ENCODE measurements around the gene MKNK2.
A peak's percentile ranks its signal among the peaks of the same experiment; 100 is the strongest.

MKNK2 gene

DNA sequence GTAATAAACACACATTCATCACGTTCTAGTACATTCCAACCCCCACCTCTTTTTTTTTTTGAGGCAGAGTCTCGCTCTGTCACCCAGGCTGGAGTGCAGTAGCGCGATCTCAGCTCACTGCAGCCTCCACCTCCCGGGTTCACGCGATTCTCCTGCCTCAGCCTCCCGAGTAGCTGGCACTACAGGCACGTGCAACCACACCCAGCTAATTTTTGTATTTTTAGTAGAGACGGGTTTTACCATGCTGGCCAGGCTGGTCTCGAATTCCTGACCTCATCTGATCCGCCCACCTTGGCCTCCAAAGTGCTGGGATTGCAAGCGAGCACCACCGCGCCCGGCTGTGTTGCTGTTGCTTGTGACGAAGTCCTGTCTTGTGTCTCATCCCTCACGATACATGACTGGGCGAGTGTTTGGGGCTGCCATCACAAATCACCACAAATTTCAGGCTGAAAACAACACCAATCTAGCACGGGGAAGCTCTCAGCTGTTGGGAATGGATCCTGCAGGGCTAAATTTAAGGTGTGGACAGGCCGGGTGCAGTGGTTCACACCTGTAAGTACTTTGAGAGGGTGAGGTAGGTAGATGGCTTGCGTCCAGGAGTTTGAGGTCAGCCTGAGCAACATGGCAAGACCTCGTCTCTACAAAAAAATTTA is 29.4 kb upstream of the MKNK2 start:
- no peak for DNase-seq (ENCODE audit: low read depth in 2 of 2)

DNA sequence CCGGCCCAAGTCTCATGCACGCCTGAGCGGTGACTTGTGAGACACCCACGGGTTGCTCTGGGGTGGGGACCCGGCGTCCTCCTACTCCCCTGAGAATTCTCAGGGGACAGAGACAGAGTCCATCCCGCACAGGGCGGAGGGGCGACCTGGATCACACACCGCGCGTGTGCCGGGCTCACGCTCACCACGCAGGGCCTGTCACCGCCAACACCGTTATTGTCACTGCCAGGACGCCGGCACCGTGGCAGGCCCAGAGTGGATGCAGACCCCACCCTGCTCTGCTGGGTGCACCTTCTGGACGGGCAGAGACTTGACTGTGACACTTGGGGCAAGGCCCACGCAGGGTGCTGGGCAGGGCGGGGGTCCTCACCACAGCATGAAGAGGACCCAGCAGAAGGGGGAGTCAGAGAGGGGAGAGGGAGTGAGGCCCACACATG is 28.8 kb upstream of the MKNK2 start:
- DNase-seq (ENCODE audit: low read depth in 2 of 2), result no peak

DNA sequence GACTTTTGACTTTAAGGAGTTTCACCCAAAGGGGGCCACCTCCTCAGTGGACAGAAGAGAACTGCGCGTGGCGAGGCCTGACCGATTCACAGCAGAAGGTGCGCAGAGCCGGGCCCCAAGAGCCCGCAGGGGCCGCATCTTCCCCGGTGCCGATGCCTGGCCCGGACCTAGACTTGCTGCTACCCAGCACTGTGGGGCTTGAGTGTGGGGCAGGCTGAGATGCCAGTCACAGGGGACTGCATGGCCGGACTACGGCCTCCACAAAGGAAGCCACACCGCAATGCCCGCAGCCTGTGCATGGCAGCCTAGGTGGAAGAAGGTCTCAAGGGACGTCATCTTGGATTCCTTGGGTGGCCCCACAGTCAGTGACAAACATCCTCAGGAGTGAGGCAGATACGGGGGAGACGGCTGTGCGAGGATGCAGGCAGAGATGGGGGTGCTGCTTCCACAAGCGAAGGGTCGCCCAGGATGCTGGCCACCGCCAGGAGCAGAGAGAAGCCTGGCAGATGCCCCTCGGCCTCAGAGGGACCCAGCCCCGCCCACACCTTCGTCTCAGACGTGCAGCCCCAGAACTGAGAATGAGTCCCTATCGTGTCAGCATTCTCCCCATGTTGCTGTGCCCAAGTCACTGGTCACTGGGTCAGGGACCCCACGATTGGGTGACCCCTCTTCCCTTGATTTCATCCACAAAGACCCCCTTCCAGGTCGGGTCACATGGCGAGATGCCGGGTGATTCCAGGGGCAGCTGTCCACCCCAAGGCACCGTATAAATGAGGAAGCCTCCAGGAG is 28.2 kb upstream of the MKNK2 start:
- DNase-seq (ENCODE audit: low read depth in 2 of 2), result no peak

DNA sequence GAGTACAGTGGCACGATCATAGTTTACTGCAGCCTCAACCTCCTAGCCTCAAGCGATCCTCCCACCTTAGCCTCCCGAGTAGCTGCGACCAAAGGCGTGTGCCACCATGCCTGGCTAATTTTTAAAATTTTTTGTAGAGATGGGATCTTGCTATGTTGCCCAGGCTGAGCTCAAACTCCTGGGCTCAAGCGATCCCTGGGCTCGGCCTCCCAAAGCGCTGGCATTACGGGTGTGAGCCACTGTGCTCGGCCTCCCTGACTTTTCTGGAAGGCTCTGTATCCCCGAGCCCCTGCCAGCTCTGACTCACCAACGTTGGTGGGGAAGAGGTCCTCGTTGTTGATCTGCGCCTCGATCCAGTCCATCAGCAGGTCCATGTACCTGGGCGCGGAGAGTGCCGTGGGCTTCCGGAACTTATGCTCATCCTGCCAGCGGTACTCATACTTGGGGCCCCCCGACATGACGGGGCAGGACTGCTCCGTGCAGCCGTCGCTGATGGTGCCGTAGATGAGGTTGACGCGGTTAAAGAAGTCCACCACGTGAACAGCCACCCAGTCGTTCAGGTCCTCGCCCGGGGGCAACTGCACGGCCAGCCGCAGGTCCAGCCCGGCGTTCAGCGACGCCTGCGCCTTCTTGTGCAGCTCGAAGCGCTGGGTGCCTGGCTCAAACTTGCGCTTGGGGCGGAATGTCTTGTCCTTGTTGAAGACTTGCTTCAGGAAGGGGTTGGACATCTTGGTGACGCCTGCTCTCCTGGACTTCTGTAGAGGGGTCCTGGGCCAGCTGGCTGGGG is 27.0 kb upstream of the MKNK2 start:
- no peak for DNase-seq (ENCODE audit: low read depth in 2 of 2)

DNA sequence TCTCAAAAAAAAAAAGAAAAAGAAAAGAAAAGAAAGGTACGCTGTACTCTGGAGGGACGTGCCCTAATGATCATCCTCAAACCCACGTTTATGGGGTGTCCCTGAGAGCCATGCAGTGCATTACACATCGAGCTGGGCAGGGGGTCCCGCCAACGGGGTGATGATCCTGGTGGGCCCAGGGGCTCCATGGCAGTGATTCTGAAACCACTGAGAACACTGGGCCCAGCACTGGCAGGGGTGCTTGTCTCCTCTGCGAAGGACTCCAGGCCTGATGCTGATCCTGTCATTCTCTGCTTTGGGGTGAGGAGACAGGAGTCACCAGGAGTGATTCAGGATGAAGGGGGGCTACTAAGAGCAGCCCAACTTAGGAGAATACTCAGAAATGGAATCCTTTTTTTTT is 26.4 kb upstream of the MKNK2 start:
- DNase-seq (ENCODE audit: low read depth in 2 of 2), result no peak

DNA sequence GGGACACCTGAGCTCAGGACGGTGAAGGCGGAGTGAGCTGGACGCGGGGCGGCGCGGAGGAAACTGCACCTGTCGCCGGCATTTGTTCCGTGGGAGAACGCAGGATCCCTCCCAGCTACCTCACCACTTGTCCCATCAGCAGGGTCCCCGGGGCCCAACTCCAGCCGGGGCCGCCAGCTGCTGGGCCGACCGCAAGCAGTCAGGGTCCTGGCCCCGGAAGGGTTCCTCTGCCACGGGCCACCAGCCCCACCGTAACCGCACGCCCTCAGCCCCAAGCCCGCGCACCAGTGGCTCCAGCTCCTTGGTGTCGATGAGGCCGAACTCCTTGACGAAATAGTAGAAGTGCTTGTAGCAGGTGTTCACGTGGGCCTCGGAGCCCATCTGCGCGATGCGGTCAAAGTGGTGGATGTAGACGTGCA is 25.5 kb upstream of the MKNK2 start:
- no peak for DNase-seq (ENCODE audit: low read depth in 2 of 2)

DNA sequence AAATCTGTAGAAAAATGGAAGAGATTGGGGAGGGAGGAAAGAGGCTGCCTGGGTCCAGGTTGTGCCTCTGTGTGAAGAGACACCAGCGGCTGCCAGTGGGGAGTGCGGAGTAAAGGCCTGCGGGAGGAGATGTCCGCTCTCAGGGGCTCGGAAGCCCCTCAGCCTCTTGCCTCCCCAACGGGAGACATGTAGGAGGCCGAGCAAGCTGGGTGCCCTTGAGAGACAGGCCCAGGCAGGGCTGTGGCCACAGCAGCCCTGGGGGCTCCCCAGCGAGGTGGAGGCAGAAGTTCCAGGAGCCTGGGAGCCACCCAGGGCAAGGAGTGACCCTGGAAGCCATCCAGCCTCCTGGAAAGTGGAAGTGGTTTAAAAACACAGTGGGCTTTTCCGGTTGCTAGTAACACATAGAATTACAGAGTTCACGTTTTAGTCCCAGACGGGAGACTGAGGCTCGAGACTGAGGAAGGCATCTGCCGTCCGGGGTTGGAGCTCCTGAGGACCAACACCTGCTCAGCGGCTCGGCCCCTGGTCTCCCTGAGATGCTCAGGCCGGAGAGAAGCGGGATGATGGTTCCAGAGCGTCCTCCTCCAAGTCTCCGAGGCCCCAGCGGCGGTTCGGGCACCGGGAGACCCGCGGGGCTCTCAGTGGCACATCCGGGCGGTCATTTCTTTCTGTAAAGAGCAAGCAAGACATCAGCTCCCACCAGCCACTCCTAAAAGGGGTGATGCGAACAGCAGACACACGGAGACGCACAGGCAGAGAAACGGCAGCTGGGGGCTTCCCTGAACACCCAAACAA is 21.9 kb upstream of the MKNK2 start:
- DNase-seq (ENCODE audit: low read depth in 2 of 2), result no peak

DNA sequence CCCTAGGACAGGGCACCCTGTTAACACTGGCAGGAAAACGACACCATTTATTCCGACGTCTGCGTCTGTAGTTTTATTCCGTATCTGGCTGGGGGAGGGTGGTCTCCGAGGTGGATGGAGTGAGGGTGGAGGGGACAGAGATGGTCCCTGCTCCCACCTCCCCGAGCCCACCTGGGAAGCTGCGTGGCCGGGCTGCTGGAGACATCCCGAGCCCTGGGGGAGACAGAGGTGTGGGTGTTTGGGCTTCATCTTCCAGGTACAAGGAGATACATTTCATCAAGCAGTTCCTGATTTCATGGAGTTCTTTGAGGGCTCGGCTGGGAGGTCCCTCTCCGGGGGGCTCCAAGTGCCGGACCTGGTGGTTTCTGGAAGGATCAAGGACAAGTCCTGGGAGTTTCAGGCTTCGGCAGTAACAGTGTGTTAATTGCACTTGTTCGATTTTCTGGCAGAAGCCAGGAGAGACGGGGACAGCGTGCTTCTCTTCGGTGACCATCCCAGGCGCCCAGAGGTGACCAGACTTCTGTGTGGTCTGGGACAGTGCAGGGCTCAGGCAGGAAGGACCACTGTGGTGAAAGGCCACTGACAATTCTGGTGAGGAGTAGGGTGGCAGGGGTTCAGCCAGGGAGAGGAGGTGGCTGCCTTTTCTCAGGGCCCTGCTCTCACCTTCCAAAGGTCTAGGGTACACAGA is 20.1 kb upstream of the MKNK2 start:
- DNase-seq (ENCODE audit: low read depth in 2 of 2), result no peak

DNA sequence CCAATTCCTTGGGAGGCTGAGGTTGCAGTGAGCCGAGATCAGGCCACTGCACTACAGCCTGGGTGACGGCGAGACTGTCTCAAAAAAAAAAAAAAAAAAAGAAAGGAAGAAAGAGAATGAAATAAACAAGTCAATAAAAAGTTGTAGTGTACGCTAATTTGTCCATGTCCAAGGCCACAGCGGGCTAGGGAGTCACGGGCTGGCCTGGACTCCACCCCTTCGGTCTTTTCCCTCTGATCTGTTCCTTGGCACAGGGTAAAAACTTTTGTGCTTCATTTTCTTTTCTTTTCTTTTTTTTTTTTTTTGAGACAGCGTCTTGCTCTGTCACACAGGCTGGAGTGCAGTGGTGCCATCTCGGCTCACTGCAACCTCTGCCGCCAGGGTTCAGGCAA is 19.4 kb upstream of the MKNK2 start:
- no peak for DNase-seq (ENCODE audit: low read depth in 2 of 2)

DNA sequence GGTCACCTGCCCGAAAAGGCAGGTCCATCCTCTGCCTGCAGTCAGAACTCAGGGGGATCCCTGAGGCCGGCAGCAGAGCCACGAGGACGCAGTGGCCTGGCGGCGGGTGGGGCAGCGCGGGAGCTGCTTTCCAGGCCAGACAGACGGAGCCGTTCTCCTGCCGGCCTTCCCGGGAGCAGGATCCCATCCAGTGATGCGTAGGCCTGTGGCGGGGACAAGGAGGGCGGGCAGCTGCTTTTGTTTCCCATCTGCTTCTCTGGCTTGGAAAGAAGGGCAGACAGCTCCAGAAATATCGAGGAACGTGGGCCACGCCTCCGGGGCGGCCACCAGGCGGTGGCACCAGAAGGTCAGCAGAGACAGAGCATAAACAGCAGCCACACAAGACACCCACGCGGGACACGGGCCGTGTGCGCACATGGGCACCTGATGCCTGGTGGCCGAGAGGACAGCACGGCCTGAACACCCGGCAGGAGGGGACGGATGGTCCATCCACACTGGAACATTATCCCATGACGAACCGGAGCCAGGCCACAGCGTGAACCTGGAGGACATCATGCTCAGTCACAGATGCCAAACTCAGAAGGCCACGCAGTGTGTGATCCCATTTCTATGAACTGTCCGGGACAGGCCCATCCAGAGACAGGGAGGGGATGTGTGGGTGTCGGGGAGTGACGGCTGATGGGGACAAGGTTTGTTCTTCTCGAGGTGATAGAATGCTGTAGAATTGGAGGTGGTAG is 13.9 kb upstream of the MKNK2 start:
- no peak for DNase-seq (ENCODE audit: low read depth in 2 of 2)

DNA sequence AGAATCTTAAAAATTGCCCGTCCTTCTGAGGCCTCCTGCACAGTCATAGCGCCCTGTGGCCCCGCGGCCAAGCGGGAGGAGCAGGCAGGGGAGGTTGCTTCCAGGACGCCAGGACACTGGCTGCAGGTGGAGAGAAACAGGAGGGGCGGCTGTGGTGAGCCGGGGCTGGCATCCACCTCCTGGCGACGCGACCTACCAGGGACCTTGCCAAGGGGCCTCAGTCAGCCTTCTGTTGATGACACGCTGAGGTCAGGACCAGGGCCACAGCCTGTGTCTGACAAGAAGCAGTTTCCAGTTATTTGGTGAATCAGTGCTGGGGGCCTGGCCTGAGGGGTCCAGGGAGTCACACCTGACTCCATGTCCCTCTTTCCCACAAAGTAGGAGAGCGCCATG is 13.3 kb upstream of the MKNK2 start:
- no peak for DNase-seq (ENCODE audit: low read depth in 2 of 2)

DNA sequence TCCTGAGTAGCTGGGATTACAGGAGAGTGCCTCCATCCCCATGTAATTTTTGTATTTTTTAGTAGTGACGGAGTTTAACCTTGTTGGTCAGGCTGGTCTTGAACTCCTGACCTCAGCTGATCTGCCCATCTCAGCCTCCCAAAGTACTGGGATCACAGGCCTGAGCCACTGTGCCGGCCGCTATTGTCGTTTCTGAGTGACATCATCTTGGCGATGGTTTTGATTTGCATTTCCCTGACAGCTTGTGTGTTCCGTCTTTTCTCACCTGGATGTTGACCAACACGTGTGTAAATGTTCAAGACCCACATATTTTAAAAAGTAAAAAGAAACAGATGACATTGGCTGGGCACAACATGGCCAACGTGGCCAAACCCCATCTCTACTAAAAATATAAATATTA is 12.8 kb upstream of the MKNK2 start:
- no peak for DNase-seq (ENCODE audit: low read depth in 2 of 2)

DNA sequence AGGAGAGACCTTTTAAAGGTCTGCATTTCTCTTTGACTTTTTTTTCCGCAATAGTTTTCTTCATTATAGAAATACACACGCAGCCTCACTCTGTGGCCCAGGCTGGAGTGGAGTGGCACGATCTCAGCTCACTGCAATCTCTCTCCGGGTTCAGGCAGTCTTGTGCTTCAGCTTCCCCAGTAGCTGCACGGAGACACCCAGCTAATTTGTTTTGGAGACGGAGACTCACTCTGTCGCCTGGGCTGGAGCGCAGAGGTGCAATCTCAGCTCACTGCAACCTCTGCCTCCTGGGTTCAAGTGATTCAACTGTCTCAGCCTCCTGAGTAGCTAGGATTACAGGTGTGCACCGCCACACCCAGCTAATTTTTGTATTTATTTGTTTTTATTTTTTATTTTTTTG is 11.7 kb upstream of the MKNK2 start:
- no peak for DNase-seq (ENCODE audit: low read depth in 2 of 2)

DNA sequence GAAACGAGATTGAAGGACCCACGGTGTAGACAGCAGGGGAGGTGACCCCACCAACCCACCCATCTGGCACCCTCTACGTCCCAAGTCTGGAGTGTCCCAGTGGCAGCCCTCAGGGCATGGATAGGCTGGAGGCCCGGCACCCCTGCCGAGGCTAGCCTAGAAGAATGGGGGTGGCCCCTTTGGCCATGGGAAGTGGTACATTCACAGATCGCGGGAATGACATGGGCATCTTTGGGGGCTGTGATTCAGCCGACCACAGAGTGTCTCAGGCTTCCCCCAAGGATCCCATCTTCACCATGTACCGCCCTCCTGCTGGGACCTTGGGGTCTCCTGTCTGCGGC is 11.3 kb upstream of the MKNK2 start:
- DNase-seq (ENCODE audit: low read depth in 2 of 2), result no peak

DNA sequence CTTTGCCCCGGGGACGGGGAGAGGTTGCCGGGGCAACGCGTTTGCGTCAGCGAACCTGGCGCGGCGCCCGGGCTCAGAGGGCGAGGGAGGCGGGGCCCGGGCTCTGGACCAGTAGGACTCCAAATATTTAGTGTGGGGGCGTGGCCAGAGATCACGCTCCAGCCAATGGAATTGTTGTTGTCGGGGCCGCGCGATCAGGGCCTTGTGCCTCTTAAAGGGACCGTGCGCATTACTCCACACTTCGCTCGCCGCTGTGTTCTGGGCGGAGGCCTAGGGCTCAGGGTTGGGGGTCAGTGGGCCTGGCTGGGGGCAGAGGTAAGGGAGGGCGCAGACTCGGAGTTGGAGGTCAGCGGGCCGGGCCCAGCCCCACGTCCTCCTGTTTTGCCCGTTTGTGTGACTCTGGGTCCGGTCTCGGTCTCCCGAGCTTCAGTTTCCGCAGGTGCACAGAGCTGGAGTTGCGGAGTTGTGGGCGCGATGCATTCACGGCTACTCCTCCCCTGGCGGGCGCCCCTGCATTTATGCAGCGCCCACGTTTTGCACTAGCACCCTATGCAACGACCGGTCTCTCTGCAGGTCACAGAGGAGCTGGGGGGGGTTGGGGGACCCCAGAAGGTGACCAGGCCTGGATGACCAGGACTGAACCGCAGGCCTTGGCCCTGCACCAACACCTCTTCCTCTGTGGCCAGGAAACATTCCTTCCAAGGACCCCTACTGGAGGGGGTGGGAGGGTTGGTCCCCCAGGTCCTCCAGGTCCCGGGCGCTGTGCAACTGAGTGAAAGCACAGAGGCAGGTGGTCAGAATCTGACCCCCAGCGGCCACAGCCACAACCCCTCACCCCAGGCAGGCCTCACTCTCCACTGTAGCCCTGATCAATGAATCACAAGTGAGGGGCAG is 10.7 kb upstream of the MKNK2 start:
- DNase-seq (ENCODE audit: low read depth in 2 of 2), result peak; percentile 99 to 100

DNA sequence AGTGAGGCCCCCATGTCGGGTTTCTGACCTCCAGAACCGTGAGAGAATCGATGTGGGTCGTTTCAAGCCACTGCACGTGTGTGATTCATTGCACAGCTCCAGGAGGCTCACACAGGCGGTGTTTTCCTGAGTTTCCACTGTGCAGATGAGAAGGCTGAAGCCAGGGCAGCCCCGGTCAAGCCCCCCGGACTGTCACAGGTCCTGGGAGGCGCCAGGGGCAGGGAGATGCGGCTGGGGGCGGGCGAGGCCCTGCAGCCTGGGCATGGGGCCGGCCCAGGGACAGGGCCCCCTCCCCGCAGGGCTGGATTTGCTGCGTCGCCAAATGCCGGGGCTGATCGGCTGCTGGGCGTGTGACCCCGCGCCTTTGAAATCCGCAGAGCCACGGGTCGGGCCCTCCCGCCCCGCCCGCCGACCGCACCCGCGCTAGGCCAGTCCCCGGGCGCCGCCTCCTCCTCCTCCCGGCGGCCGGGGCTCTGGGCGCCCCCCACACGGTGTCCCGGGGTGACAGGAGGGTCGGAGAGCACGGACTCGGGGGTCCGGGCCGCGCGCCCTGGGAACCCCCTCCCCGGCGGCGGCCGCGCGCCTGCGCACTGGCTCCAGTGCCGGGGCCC is 9.9 kb upstream of the MKNK2 start:
- DNase-seq (ENCODE audit: low read depth in 2 of 2), result peak; percentile 38 to 45

DNA sequence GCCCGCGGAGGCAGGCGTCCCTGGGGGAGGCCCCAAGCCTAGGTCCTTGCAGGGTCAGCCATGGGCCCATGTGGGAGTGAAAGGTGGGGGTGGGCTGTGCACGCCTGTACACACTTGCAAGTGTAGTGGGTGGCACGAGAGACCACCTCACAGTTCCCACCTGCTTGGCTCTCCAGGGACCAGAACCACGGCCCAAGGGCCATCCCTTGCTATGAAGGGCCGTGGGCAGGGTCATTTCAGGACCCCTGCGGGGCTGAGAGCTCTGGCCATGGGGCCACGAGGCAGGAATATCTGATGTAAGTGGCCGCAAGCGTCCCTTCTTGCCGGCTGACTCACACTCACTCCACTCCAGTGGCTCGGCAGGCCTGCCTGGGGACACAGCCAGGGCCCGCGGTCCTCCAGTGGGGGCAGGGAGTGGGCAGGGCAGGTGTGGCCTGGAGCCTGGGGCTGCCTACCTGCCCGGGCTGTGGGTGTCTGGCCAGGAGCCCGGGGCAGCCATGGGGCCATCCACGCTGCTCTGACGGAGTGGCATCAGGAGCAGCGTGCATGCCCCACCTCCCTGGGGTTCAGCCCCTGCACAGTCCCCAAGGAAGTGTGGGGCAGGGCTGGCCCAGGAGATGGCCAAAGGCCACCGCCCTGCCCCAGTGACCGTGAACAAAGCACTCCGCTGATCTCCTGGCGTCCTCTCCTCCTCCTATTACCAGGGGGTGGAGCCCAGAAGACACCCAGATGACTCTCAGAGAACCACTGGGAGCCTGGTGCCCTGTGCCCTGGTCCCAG is 8.6 kb upstream of the MKNK2 start:
- no peak for DNase-seq (ENCODE audit: low read depth in 2 of 2)

All from stimulated activated CD4-positive, alpha-beta T cell treated with anti-CD3 and anti-CD28 coated beads, Interleukin-4, amount 100 ng/mL, for 48 hours (primary cell).